ENCODE results near the gene NECTIN1.
A peak's percentile ranks its signal among the peaks of the same experiment; 100 is the strongest.

NECTIN1 gene

GRCh38 chr11:119739021-119739703 lies 10.2 kb upstream of the NECTIN1 start:
- no peak for TF ChIP-seq CTCF (IDR thresholded peaks at IDR 0.05; ENCODE audit: extremely low read depth, missing control alignments)
- DNase-seq (ENCODE audit: low spot score): no peak

GRCh38 chr11:119738059-119738439 lies 9.0 kb upstream of the NECTIN1 start:
- no peak for TF ChIP-seq CTCF (IDR thresholded peaks at IDR 0.05; ENCODE audit: extremely low read depth, missing control alignments)
- no peak for DNase-seq (ENCODE audit: low spot score)

- TF ChIP-seq CTCF (IDR thresholded peaks at IDR 0.05; ENCODE audit: extremely low read depth, missing control alignments): no peak
- DNase-seq (ENCODE audit: low spot score): no peak
These were observed 8.5 kb upstream of the NECTIN1 start for GRCh38 chr11:119737366-119738058.

GRCh38 chr11:119734788-119735187 lies 5.8 kb upstream of the NECTIN1 start:
- no peak for DNase-seq (ENCODE audit: low spot score)
- TF ChIP-seq CTCF (IDR thresholded peaks at IDR 0.05; ENCODE audit: extremely low read depth, missing control alignments): no peak

- no peak for DNase-seq (ENCODE audit: low spot score)
- no peak for TF ChIP-seq CTCF (IDR thresholded peaks at IDR 0.05; ENCODE audit: extremely low read depth, missing control alignments)
These were observed 1.9 kb upstream of the NECTIN1 start for GRCh38 chr11:119730789-119731386.

- DNase-seq (ENCODE audit: low spot score): peak; percentile 60
These were observed 1.1 kb upstream of the NECTIN1 start for GRCh38 chr11:119729951-119730613.

More at GRCh38 chr11:119729951-119730613, 1.1 kb upstream of the NECTIN1 start:
- TF ChIP-seq CTCF (IDR thresholded peaks at IDR 0.05; ENCODE audit: extremely low read depth, missing control alignments): no peak
